DND-41 (cell line): Measurements from ENCODE around the gene NHLRC4.
A peak's percentile ranks its signal among the peaks of the same experiment; 100 is the strongest.

Experiments used
- ATAC-seq: fragments of 200-7000 bp; cut with Tn5 transposase; 3 replicates; pipeline ENCODE4 v1.9.1; 2021; ENCODE audit warnings: low read depth; ENCODE audit not compliant: insufficient read depth
- DNase-seq: peaks from one replicate; pipeline ENCODE4 v3.0.0-alpha.2; 2020
- H2AFZ ChIP-seq: 2 replicates; pipeline ENCODE4 v1.6.0; 2012; ENCODE audit warnings: low read depth, low read length
- H3K27ac ChIP-seq: 2 replicates; pipeline ENCODE4 v1.5.1; 2012; ENCODE audit warnings: low read length, inconsistent platforms
- H3K27me3 ChIP-seq: fragments of 200-600 bp; sonication (generic); 2 replicates; pipeline ENCODE4 v1.6.0; 2012; ENCODE audit warnings: low read length, mild to moderate bottlenecking, inconsistent platforms; ENCODE audit not compliant: insufficient read depth, poor library complexity
- H3K36me3 ChIP-seq: 2 replicates; pipeline ENCODE4 v1.5.1; 2012; ENCODE audit warnings: low read length, inconsistent platforms; ENCODE audit not compliant: insufficient read depth
- H3K4me1 ChIP-seq: 2 replicates; pipeline ENCODE4 v1.5.1; 2012; ENCODE audit warnings: mild to moderate bottlenecking, low read length; ENCODE audit not compliant: insufficient read depth
- H3K4me2 ChIP-seq: 2 replicates; pipeline ENCODE4 v1.6.0; 2012; ENCODE audit warnings: mild to moderate bottlenecking, moderate library complexity, low read length, inconsistent platforms; ENCODE audit not compliant: insufficient read depth
- H3K4me3 ChIP-seq, 2 experiments: fragments of 200-600 bp in 1 of 2; shearing (Covaris generic) in 1 of 2; 2 replicates each; pipeline ENCODE4 v1.5.1; 2012 to 2016; ENCODE audit warnings: inconsistent platforms in 2 of 2, low read length in 2 of 2, mild to moderate bottlenecking in 2 of 2, low read depth in 1 of 2, moderate library complexity in 1 of 2
- H3K79me2 ChIP-seq: 2 replicates; pipeline ENCODE4 v1.6.0; 2012; ENCODE audit warnings: low read length, inconsistent platforms; ENCODE audit not compliant: insufficient read depth
- H3K9ac ChIP-seq: 2 replicates; pipeline ENCODE4 v1.6.0; 2012; ENCODE audit warnings: low read depth, mild to moderate bottlenecking, inconsistent platforms, low read length, moderate library complexity
- H3K9me3 ChIP-seq: 2 replicates; pipeline ENCODE4 v1.5.1; 2012; ENCODE audit warnings: low read length, moderate library complexity, mild to moderate bottlenecking, inconsistent platforms; ENCODE audit not compliant: insufficient read depth, severe bottlenecking
- H4K20me1 ChIP-seq: 2 replicates; pipeline ENCODE4 v1.6.0; 2012; ENCODE audit warnings: low read length; ENCODE audit not compliant: insufficient read depth
- CTCF ChIP-seq: IDR thresholded peaks from 2 replicates; pipeline ENCODE4 v1.5.1; 2012; ENCODE audit warnings: borderline replicate concordance, low read length, moderate library complexity, mild to moderate bottlenecking; ENCODE audit not compliant: poor library complexity, severe bottlenecking; ENCODE audit errors: extremely low read depth
- EZH2 ChIP-seq: IDR thresholded peaks from 3 replicates; pipeline ENCODE4 v1.6.1; 2012; ENCODE audit warnings: borderline replicate concordance, low read depth, mild to moderate bottlenecking, moderate library complexity, low read length, inconsistent platforms; ENCODE audit not compliant: severe bottlenecking

The NHLRC4 gene

GRCh38 chr16:578232-578869, 11.5 kb downstream of the NHLRC4 start:
- H3K4me3 ChIP-seq = no peak overlapping the region
- no peak for ATAC-seq
- peaks cover 57% of the 10 kb centered on the region for H3K36me3 ChIP-seq
- peaks cover 16% of the 10 kb centered on the region for H4K20me1 ChIP-seq
- no peaks in the 10 kb centered on the region for H3K27me3 ChIP-seq
- H3K27ac ChIP-seq = no peak overlapping the region
- DNase-seq = no peak
- TF ChIP-seq CTCF (no peak), EZH2 (no peak)
- H3K4me2 ChIP-seq = no peak overlapping the region
- no peak overlapping the region for H3K9ac ChIP-seq
- no peaks in the 10 kb centered on the region for H3K9me3 ChIP-seq
- H2AFZ ChIP-seq = no peak overlapping the region
- peaks cover 4% of the 10 kb centered on the region; the same call in 1 of the 2 replicates for H3K79me2 ChIP-seq
- no peaks in the 10 kb centered on the region for H3K4me1 ChIP-seq

- H3K79me2 ChIP-seq = 0 out of 2 replicates have a peak, but pooled peaks cover under 1% of the 10 kb centered on the region
- TF ChIP-seq CTCF (peak; percentile 64), EZH2 (no peak)
- no peaks in the 10 kb centered on the region for H3K9me3 ChIP-seq
- no peaks in the 10 kb centered on the region for H3K27me3 ChIP-seq
- no peak overlapping the region for H2AFZ ChIP-seq
- H3K4me1 ChIP-seq = no peaks in the 10 kb centered on the region
- H3K36me3 ChIP-seq = peaks cover 51% of the 10 kb centered on the region
- DNase-seq (peak; percentile 25), ATAC-seq (peak; percentile 53)
- H3K9ac ChIP-seq = no peak overlapping the region
- no peak overlapping the region for H3K4me2 ChIP-seq
- H3K4me3 ChIP-seq = no peak overlapping the region
- no peak overlapping the region for H3K27ac ChIP-seq
- H4K20me1 ChIP-seq = peaks cover 12% of the 10 kb centered on the region
Measured at GRCh38 chr16:578870-579405, 12.1 kb downstream of the NHLRC4 start.

GRCh38 chr16:580141-580945, 13.5 kb downstream of the NHLRC4 start:
- ATAC-seq (no peak), DNase-seq (no peak)
- Histone ChIP-seq H3K27ac (no peak overlapping the region), H3K4me1 (no peaks in the 10 kb centered on the region), H2AFZ (no peak overlapping the region), H3K27me3 (no peaks in the 10 kb centered on the region), H3K4me3 (no peak overlapping the region), H3K9ac (no peak overlapping the region), H3K79me2 (no peaks in the 10 kb centered on the region), H4K20me1 (peaks cover 11% of the 10 kb centered on the region), H3K36me3 (peaks cover 37% of the 10 kb centered on the region), H3K9me3 (no peaks in the 10 kb centered on the region), H3K4me2 (no peak overlapping the region)
- TF ChIP-seq CTCF (no peak), EZH2 (no peak)
